Duodenal mucosa (tissue), 2 donors: ENCODE measurements around the gene NRXN2.
"Not testable (repeated sequence)": the region's sequence is repeated elsewhere in the genome, so short reads cannot be mapped to it uniquely, and the experiment has no call there.

Experiments used
- H3K27ac ChIP-seq: one replicate; pipeline ENCODE4 v1.7.0; 2013; ENCODE audit warnings: low read depth, low read length
- H3K27me3 ChIP-seq, 2 donors: one replicate each; pipeline ENCODE4 v1.7.0; 2013; ENCODE audit warnings: low read length in 2 of 2, control low read depth in 1 of 2; ENCODE audit not compliant: insufficient read depth in 2 of 2, control insufficient read depth in 1 of 2
- H3K36me3 ChIP-seq, 2 donors: one replicate each; pipeline ENCODE4 v1.7.0; 2013; ENCODE audit warnings: low read length in 2 of 2, control low read depth in 1 of 2; ENCODE audit not compliant: insufficient read depth in 2 of 2, control insufficient read depth in 1 of 2
- H3K4me1 ChIP-seq, 2 donors: one replicate each; pipeline ENCODE4 v1.7.0; 2013; ENCODE audit warnings: low read length in 2 of 2, control low read depth in 1 of 2; ENCODE audit not compliant: insufficient read depth in 2 of 2, control insufficient read depth in 1 of 2
- H3K4me3 ChIP-seq, 2 donors: one replicate each; pipeline ENCODE4 v1.7.0; 2013; ENCODE audit warnings: low read length in 2 of 2, low read depth in 1 of 2
- H3K9ac ChIP-seq, 2 donors: one replicate each; pipeline ENCODE4 v1.7.0; 2013; ENCODE audit warnings: low read length in 2 of 2, low read depth in 1 of 2
- H3K9me3 ChIP-seq, 2 donors: one replicate each; pipeline ENCODE4 v1.7.0; 2013; ENCODE audit warnings: low read length in 2 of 2, control low read depth in 1 of 2; ENCODE audit not compliant: control insufficient read depth in 1 of 2

Gene NRXN2

DNA sequence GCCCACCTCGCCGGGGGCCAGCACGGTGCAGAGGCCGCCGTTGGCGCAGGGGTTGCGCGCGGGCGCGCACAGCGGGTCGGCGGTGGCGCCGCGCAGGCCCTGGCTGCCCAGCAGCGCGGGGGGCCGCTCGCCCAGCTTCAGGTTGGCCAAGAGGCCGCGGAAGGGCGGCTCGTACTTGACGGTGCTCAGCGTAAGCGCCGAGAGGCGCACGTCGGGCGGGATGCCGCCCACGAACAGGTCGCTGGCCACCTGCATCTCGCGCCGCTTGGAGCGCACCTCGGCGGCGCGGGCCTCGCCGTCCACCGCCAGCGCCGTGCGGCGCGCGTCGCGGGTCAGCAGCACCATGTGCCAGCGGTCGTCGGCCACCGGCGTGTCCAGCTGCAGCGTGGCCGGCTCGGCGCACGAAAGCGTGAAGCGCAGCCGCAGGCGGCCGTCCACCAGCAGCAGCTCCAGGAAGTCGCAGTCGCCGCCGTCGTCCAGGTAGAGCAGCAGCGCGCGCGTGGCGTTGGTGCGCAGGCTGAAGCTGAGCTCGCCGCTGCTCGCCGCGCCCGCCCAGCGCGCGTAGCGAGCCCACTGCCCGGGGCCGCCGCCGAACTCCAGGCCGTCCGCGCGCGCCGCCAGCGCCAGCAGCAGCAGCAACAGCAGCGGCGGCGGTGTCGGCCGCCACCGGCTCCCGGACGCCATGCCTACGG lies 9.8 kb downstream of the NRXN2 start:
- H3K27ac ChIP-seq, result no peak overlapping the region
- peaks cover 78 to 79% of the 10 kb centered on the region in 2 donors for H3K27me3 ChIP-seq
- H3K4me3 ChIP-seq, result no peak overlapping the region
- no peaks in the 10 kb centered on the region for H3K4me1 ChIP-seq
- no peaks in the 10 kb centered on the region for H3K9me3 ChIP-seq
- H3K36me3 ChIP-seq, result no peaks in the 10 kb centered on the region
- no peak overlapping the region for H3K9ac ChIP-seq

DNA sequence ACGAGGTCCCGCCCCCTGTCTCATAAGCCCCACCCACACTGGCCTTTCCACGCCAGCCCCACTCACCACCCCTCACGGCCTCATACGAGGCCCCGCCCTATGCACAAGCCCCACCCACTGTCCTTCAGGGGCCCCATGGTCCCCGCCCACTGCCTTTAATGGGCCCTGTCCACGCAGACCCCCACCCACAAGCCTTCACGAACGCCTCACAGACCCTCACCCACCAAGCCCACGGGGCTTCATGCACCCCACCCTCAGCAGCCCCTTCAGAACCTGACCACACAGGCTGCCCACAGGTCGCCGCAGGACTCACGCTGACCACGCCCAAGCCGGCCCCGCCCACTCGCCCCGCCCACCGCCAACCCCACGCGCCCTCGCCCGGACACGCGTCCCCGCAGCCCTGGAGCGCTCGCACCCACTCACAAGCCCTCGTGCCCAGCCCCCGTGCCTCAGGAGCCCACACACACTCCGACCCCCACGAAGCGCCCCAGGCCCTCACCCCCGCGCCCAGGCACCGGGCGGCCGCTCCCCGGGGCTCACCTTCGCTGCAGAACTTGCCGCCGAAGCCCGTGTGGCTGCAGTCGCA lies 10.5 kb downstream of the NRXN2 start:
- peaks cover 76% of the 10 kb centered on the region in 2 donors for H3K27me3 ChIP-seq
- H3K36me3 ChIP-seq, result no peaks in the 10 kb centered on the region
- no peak overlapping the region for H3K4me3 ChIP-seq
- no peaks in the 10 kb centered on the region for H3K9me3 ChIP-seq
- no peak overlapping the region for H3K9ac ChIP-seq
- no peak overlapping the region for H3K27ac ChIP-seq
- no peaks in the 10 kb centered on the region for H3K4me1 ChIP-seq

- no peaks in the 10 kb centered on the region for H3K36me3 ChIP-seq
- no peak overlapping the region for H3K4me3 ChIP-seq
- no peak overlapping the region for H3K27ac ChIP-seq
- H3K9ac ChIP-seq, result no peak overlapping the region
- no peaks in the 10 kb centered on the region for H3K9me3 ChIP-seq
- peaks cover 70 to 71% of the 10 kb centered on the region in 2 donors for H3K27me3 ChIP-seq
- H3K4me1 ChIP-seq, result no peaks in the 10 kb centered on the region
Measured at GRCh38 chr11:64711956-64712362, 11.0 kb downstream of the NRXN2 start.

- Histone ChIP-seq H3K9ac (no peak overlapping the region), H3K4me1 (no peaks in the 10 kb centered on the region), H3K27me3 (peaks cover 65 to 69% of the 10 kb centered on the region in 2 donors), H3K27ac (no peak overlapping the region), H3K9me3 (no peaks in the 10 kb centered on the region), H3K36me3 (no peaks in the 10 kb centered on the region), H3K4me3 (no peak overlapping the region)
Measured at GRCh38 chr11:64711138-64711955, 11.7 kb downstream of the NRXN2 start.

- Histone ChIP-seq H3K27ac (no peak overlapping the region), H3K4me1 (no peaks in the 10 kb centered on the region), H3K9me3 (no peaks in the 10 kb centered on the region), H3K4me3 (no peak overlapping the region), H3K36me3 (no peaks in the 10 kb centered on the region), H3K9ac (no peak overlapping the region), H3K27me3 (peaks cover 61 to 66% of the 10 kb centered on the region in 2 donors)
Measured at GRCh38 chr11:64710418-64711137, 12.4 kb downstream of the NRXN2 start.

DNA sequence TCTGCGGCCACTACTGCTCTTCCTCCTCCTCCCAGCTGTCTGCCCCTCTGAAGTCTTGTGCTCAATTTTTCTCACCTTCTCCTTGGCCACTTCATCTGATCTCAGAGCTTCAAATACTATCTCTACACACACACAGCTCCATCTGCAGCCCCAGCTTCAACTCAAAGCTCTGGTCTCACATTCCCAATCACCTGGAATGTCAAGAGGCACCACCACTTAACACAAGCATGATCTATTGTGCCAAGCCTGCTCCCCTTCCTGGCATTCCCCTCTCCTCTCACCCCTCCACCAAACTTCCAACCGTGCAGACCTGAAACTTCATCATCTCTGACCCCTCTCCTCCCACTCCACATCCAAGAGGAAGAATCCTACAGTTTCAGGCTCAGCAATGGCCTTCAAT lies 17.5 kb downstream of the NRXN2 start:
- Histone ChIP-seq H3K27ac (no peak overlapping the region), H3K4me3 (no peak overlapping the region), H3K9ac (no peak overlapping the region), H3K4me1 (no peaks in the 10 kb centered on the region), H3K36me3 (no peaks in the 10 kb centered on the region), H3K9me3 (no peaks in the 10 kb centered on the region), H3K27me3 (peaks cover 38% of the 10 kb centered on the region in 2 donors)

- Histone ChIP-seq H3K4me3 (no peak overlapping the region), H3K36me3 (no peaks in the 10 kb centered on the region), H3K27ac (no peak overlapping the region), H3K27me3 (peaks cover 19 to 25% of the 10 kb centered on the region in 2 donors), H3K9ac (no peak overlapping the region), H3K4me1 (no peaks in the 10 kb centered on the region), H3K9me3 (no peaks in the 10 kb centered on the region)
Measured at GRCh38 chr11:64703048-64703447, 19.9 kb downstream of the NRXN2 start.

DNA sequence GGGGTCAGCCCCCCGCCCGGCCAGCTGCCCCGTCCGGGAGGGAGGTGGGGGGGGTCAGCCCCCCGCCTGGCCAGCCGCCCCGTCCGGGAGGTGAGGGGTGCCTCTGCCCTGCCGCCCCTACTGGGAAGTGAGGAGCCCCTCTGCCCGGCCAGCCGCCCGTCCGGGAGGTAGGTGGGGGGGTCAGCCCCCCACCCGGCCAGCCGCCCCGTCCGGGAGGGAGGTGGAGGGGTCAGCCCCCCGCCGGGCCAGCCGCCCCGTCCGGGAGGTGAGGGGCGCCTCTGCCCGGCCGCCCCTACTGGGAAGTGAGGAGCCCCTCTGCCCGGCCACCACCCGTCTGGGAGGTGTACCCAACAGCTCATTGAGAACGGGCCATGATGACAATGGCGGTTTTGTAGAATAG lies 21.0 kb downstream of the NRXN2 start:
- not testable (repeated sequence) for H3K9ac ChIP-seq, H3K4me3 ChIP-seq, H3K36me3 ChIP-seq, H3K27ac ChIP-seq, H3K9me3 ChIP-seq, H3K4me1 ChIP-seq
- H3K27me3 ChIP-seq, result peaks cover 16 to 24% of the 10 kb centered on the region in 2 donors

DNA sequence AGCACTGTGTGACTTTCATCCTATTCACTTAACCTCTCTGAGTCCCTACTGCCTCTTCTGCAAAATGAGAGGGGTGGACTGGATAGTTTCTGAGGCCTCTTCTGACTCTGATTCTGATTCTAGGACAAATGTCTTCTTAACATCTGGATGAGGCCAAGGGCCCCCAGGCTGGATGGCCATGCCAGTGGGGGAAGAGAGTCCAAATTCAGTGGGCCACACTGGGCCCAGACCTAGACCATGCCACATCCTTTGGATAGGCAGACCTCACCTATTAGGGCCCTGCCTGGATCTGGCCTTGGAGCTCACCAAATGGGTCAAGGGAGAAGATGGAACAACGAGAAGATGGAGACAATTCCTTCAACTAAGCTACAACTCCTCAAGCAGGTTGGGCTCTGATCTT lies 24.6 kb downstream of the NRXN2 start:
- Histone ChIP-seq H3K27ac (no peak overlapping the region), H3K27me3 (peaks cover 18% of the 10 kb centered on the region in 2 donors), H3K9ac (no peak overlapping the region)

More for the DNA sequence above, 24.6 kb downstream of the NRXN2 start:
- H3K4me1 ChIP-seq, result no peaks in the 10 kb centered on the region
- H3K9me3 ChIP-seq, result no peaks in the 10 kb centered on the region
- H3K36me3 ChIP-seq, result no peaks in the 10 kb centered on the region
- H3K4me3 ChIP-seq, result no peak overlapping the region
